ENCODE measurements around the gene ACCSL.

Gene ACCSL

GRCh38 chr11:44104481-44105294 is 56.9 kb downstream of the ACCSL start:
- DNase-seq = no peak

DNA sequence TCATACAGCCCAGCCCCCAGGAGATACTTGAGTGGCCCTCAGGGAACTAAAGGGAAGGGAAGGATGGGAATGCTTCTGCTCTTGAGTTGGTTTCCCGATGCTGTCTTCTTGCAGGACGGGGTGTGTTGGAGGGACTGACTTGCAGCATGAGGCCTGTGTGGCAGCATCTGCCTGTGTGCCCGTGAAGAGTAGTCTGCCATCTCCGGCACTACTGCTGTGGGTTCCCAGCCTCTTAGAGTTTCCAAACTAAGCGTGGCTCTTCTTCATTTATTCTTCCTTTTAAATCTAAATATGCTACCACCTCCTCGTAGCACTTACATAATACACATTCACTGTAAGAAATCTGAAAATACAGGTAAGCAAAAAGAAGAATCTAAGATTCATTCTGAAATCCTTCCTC is 60.5 kb downstream of the ACCSL start:
- no peak for DNase-seq
